PC-9 (cell line): ENCODE results near the gene SARS2. TPM values are rescaled to one million over a fixed set of nuclear protein-coding genes. Genes with fewer than 3 reads are reported as not detected.

ENCODE experiments used
- BruUV-seq: library from RNA; stranded (reverse); fragments of 400-500 nt; replicated peaks from 2 replicates; lab custom pipeline; 2021; lab: Mats Ljungman, UMichigan
- CTCF ChIA-PET: fragments of 300-600 bp; sonication (Branson Sonifier 250); formaldehyde crosslinking; loops from one replicate; lab custom pipeline; 2022; ENCODE audit warnings: antibody characterized with exemption; lab: Charles Lee
- POLR2A ChIA-PET: fragments of 300-600 bp; sonication (Branson Sonifier 250); formaldehyde crosslinking; loops from one replicate; lab custom pipeline; 2022; ENCODE audit warnings: antibody characterized with exemption; ENCODE audit not compliant: unreplicated experiment; lab: Charles Lee
- DNase-seq, 2 experiments: peaks; one replicate each; pipeline versions ENCODE4 v3.0.0 to v3.0.0-alpha.2; 2015 to 2022; ENCODE audit warnings: mixed read lengths in 1 of 2
- H2AFZ ChIP-seq: fragments of 200-600 bp; sonication (generic); 2 replicates; pipeline ENCODE4 v1.8.1; 2017; ENCODE audit warnings: antibody characterized with exemption
- H3F3A ChIP-seq: fragments of 200-600 bp; sonication (generic); 2 replicates; pipeline ENCODE4 v1.8.1; 2017; ENCODE audit warnings: antibody characterized with exemption, mild to moderate bottlenecking, low read depth; ENCODE audit not compliant: insufficient read depth
- H3K27ac ChIP-seq: fragments of 200-600 bp; sonication (generic); 2 replicates; pipeline ENCODE4 v1.6.1; 2016; ENCODE audit warnings: mixed run types
- H3K27me3 ChIP-seq: fragments of 200-600 bp; sonication (generic); 2 replicates; pipeline ENCODE4 v1.6.1; 2016; ENCODE audit warnings: low read depth, mixed run types; ENCODE audit not compliant: insufficient read depth
- H3K36me3 ChIP-seq: fragments of 200-600 bp; sonication (generic); 2 replicates; pipeline ENCODE4 v1.6.1; 2016; ENCODE audit warnings: low read depth, mixed run types
- H3K4me1 ChIP-seq: fragments of 200-600 bp; sonication (generic); replicated peaks from 2 replicates; pipeline ENCODE4 v1.6.1; 2016; ENCODE audit warnings: mixed run types; ENCODE audit not compliant: insufficient read depth
- H3K4me2 ChIP-seq: fragments of 200-600 bp; sonication (generic); 2 replicates; pipeline ENCODE4 v1.6.1; 2017; ENCODE audit warnings: mixed run types
- H3K4me3 ChIP-seq: fragments of 200-600 bp; sonication (generic); 2 replicates; pipeline ENCODE4 v1.6.1; 2016; ENCODE audit warnings: mixed run types
- H3K79me2 ChIP-seq: fragments of 200-600 bp; sonication (generic); 2 replicates; pipeline ENCODE4 v1.6.1; 2017; ENCODE audit warnings: low read depth, mixed run types
- H3K9me2 ChIP-seq: fragments of 200-600 bp; sonication (generic); 2 replicates; pipeline ENCODE4 v1.8.1; 2017; ENCODE audit warnings: mild to moderate bottlenecking; ENCODE audit not compliant: insufficient read depth
- H3K9me3 ChIP-seq: fragments of 200-600 bp; sonication (generic); 2 replicates; pipeline ENCODE4 v1.8.1; 2016; ENCODE audit warnings: low read depth; ENCODE audit not compliant: insufficient read depth
- H4K20me1 ChIP-seq: fragments of 200-600 bp; sonication (generic); 2 replicates; pipeline ENCODE4 v1.8.1; 2017; ENCODE audit not compliant: insufficient read depth
- EZH2 ChIP-seq: fragments of 200-600 bp; sonication (generic); IDR thresholded peaks from 2 replicates; pipeline ENCODE4 v1.8.0; 2017; ENCODE audit warnings: antibody characterized with exemption, low read depth
- intact Hi-C: fragments of 100-400 bp; cut with micrococcal nuclease; formaldehyde crosslinking; loops from one replicate; pipeline ENCODE4 v1.10.0; 2022; ENCODE audit not compliant: unreplicated experiment
- total RNA-seq: library from RNA; stranded (reverse); gene quantifications from 2 replicates; pipeline ENCODE4 v1.2.3, GENCODE V29; 2021
- TF ChIP-seq, protein P1 (sequence below): fragments of 200-600 bp; sonication (generic); conservative IDR thresholded peaks from 2 replicates; pipeline ENCODE4 v1.6.1; 2017; ENCODE audit warnings: mixed run types, antibody characterized with exemption, mild to moderate bottlenecking, moderate library complexity

SARS2 gene
- total RNA-seq, 1 experiment from 2014 or later, result 33.7 TPM

DNA sequence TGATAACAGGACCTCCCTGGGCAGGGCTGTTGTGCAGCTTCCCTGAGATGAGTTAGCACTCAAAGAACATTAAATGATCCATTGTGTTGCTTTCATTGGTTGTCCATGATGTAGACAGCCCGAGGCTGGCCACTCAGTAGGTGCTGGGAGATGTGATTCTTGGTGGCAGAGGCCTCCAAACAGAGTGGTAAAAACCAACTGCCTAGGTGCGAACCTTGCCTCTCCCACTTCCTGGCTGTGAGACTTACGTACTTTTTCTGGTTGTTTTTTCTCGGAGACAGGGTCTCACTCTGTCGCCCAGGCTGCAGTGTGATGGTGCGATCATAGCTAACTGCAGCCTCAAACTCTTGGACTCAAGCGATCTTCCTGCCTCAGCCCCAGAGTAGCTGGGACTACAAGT lies 6.2 kb downstream of the SARS2 start:
- ChIA-PET CTCF (interaction anchor here (0.5 to 0.6 kb wide), 2 partner anchors 49 to 305 kb away, joined by 3 to 4 read pairs; partner anchors contain the start of gene EIF3K), POLR2A (no interaction called here)

DNA sequence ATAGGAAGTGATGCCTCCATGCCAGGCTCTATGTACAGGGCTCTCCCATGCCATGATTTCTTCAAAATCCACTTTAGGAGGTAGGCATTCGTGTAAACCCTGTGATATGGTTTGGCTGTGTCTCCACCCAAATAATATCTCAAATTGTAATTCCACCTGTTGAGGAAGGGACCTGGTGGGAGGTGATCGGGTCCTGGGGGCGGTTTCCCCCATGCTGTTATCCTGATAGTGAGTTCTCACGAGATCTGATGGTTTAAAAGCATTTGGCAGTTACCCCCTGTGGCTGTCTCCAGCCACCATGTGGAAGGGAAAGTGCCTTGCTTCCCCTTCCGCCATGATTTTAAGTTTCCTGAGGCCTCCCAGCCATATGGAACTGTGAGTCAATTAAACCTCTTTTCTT lies 8.1 kb downstream of the SARS2 start:
- POLR2A ChIA-PET, result no interaction called here
- intact Hi-C loops, result no loop called here

More for the DNA sequence above, 6.2 kb downstream of the SARS2 start:
- Histone ChIP-seq H3F3A (peaks cover under 1% of the 10 kb centered on the region; the same call in 1 of the 2 replicates), H3K27me3 (no peaks in the 10 kb centered on the region), H3K9me2 (no peaks in the 10 kb centered on the region), H4K20me1 (no peaks in the 10 kb centered on the region; the same call in 1 of the 2 replicates), H3K9me3 (no peaks in the 10 kb centered on the region), H2AFZ (no peak overlapping the region), H3K4me3 (no peak overlapping the region), H3K4me1 (0 out of 2 replicates have a peak, but pooled peaks cover 2% of the 10 kb centered on the region), H3K36me3 (no peaks in the 10 kb centered on the region), H3K4me2 (no peak overlapping the region), H3K27ac (no peak overlapping the region), H3K79me2 (peaks cover 23% of the 10 kb centered on the region)
- TF ChIP-seq, protein P1, sequence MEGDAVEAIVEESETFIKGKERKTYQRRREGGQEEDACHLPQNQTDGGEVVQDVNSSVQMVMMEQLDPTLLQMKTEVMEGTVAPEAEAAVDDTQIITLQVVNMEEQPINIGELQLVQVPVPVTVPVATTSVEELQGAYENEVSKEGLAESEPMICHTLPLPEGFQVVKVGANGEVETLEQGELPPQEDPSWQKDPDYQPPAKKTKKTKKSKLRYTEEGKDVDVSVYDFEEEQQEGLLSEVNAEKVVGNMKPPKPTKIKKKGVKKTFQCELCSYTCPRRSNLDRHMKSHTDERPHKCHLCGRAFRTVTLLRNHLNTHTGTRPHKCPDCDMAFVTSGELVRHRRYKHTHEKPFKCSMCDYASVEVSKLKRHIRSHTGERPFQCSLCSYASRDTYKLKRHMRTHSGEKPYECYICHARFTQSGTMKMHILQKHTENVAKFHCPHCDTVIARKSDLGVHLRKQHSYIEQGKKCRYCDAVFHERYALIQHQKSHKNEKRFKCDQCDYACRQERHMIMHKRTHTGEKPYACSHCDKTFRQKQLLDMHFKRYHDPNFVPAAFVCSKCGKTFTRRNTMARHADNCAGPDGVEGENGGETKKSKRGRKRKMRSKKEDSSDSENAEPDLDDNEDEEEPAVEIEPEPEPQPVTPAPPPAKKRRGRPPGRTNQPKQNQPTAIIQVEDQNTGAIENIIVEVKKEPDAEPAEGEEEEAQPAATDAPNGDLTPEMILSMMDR, result no peak
- TF ChIP-seq EZH2, result no peak
- BruUV-seq, result no TSS peak
- intact Hi-C loops, result no loop called here
- no peak for DNase-seq

DNA sequence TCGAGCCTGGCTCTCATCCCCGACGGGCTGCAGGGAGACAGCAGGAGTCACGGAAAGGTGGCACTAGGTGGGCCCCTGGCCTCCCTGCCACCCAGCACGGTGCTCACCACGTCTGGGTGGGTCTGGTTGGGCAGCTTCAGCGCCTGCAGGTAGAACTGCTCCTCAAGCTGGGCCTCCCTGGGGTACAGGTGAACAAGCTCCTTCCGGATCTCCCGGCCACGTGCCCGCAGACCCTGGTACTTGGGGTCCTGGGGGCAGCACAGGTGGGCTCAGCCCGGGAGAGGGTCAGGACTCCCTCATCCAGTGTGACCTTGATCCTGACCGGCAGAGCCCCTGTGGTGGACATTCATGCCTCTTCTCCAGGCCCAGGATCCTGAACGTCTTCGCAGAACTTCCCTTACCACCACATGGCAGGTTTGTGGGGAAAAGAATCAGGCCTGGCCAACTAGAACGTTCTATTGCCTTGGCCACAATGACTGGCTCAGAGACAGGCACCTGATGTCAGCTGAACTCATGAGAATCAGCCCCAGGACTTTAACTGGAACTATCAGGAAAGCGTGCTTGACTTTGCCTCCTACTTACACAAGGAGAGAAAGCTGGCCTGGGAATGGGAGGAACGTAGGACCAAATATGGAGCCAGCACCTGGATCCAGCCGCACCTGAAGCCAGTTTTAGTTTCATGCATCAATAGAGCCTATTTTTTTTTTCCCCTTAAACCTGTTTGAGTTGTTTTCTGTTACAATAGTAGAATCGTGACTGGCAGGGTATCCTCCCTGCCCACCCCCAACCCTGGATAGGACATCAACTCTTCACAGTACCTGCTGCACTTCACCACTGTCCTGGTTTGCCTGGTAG lies 8.9 kb downstream of the SARS2 start:
- intact Hi-C loops, result no loop called here
- Histone ChIP-seq H3K27me3 (no peaks in the 10 kb centered on the region), H4K20me1 (no peaks in the 10 kb centered on the region), H3K4me2 (no peak overlapping the region), H3F3A (peaks cover 7% of the 10 kb centered on the region; the same call in 1 of the 2 replicates), H3K27ac (no peak overlapping the region), H3K79me2 (no peaks in the 10 kb centered on the region), H3K4me1 (no peaks in the 10 kb centered on the region), H2AFZ (no peak overlapping the region), H3K9me3 (no peaks in the 10 kb centered on the region), H3K36me3 (no peaks in the 10 kb centered on the region), H3K4me3 (no peak overlapping the region), H3K9me2 (no peaks in the 10 kb centered on the region)
- no TSS peak for BruUV-seq
- POLR2A ChIA-PET, result no interaction called here
- TF ChIP-seq EZH2, result no peak
- TF ChIP-seq, protein P1, result no peak
- CTCF ChIA-PET, result no interaction called here
- DNase-seq, result no peak

More for the DNA sequence above, 8.1 kb downstream of the SARS2 start:
- Histone ChIP-seq H4K20me1 (no peaks in the 10 kb centered on the region), H3K36me3 (no peaks in the 10 kb centered on the region), H3K9me3 (no peaks in the 10 kb centered on the region), H2AFZ (no peak overlapping the region), H3F3A (peaks cover 7% of the 10 kb centered on the region; the same call in 1 of the 2 replicates), H3K27me3 (no peaks in the 10 kb centered on the region), H3K4me2 (no peak overlapping the region), H3K4me3 (no peak overlapping the region), H3K9me2 (no peaks in the 10 kb centered on the region), H3K4me1 (no peaks in the 10 kb centered on the region), H3K79me2 (0 out of 2 replicates have a peak, but pooled peaks cover 5% of the 10 kb centered on the region), H3K27ac (no peak overlapping the region)
- TF ChIP-seq, protein P1, result no peak
- no peak for TF ChIP-seq EZH2
- DNase-seq, result no peak
- CTCF ChIA-PET, result no interaction called here
- no TSS peak for BruUV-seq
